ENCODE measurements around the gene ZDHHC22.
A peak's percentile ranks its signal among the peaks of the same experiment; 100 is the strongest.
"Not testable (repeated sequence)": the region's sequence is repeated elsewhere in the genome, so short reads cannot be mapped to it uniquely, and the experiment has no call there.

Gene ZDHHC22

GRCh38 chr14:77141214-77142004 lies at the start of gene ZDHHC22:
Gene ZDHHC22, minus strand, starts transcription at chr14:77141791. Its CDS starts 2,053 bp downstream, at chr14:77139738.
- peak; percentile 91 for DNase-seq (ENCODE audit: low spot score)

- peak; percentile 26 for DNase-seq (ENCODE audit: low spot score)
These were observed 49.4 kb upstream of the ZDHHC22 start for GRCh38 chr14:77190977-77191376.

- DNase-seq (ENCODE audit: low spot score), result no peak
These were observed 47.9 kb upstream of the ZDHHC22 start for GRCh38 chr14:77189479-77189878.

- DNase-seq (ENCODE audit: low spot score), result no peak
These were observed 46.0 kb upstream of the ZDHHC22 start for GRCh38 chr14:77187649-77188012.

GRCh38 chr14:77186911-77187648 lies 45.5 kb upstream of the ZDHHC22 start:
- DNase-seq (ENCODE audit: low spot score), result peak; percentile 68

GRCh38 chr14:77185093-77185465 lies 43.5 kb upstream of the ZDHHC22 start:
- DNase-seq (ENCODE audit: low spot score), result no peak

- no peak for DNase-seq (ENCODE audit: low spot score)
These were observed 43.0 kb upstream of the ZDHHC22 start for GRCh38 chr14:77184396-77185092.

- no peak for DNase-seq (ENCODE audit: low spot score)
These were observed 42.3 kb upstream of the ZDHHC22 start for GRCh38 chr14:77183896-77184295.

GRCh38 chr14:77181603-77182437 lies 40.2 kb upstream of the ZDHHC22 start, which contains the start of gene TMEM63C:
Gene TMEM63C, plus strand, starts transcription at chr14:77181798. Its CDS starts 37,016 bp downstream, at chr14:77218814.
- DNase-seq (ENCODE audit: low spot score), result peak; percentile 96

- no peak for DNase-seq (ENCODE audit: low spot score)
These were observed 39.4 kb upstream of the ZDHHC22 start for GRCh38 chr14:77180726-77181602.

GRCh38 chr14:77178656-77179055 lies 37.1 kb upstream of the ZDHHC22 start:
- no peak for DNase-seq (ENCODE audit: low spot score)

GRCh38 chr14:77177702-77178101 lies 36.1 kb upstream of the ZDHHC22 start:
- DNase-seq (ENCODE audit: low spot score), result no peak

- DNase-seq (ENCODE audit: low spot score), result no peak
These were observed 34.3 kb upstream of the ZDHHC22 start for GRCh38 chr14:77175843-77176242.

- DNase-seq (ENCODE audit: low spot score), result not testable (repeated sequence)
These were observed 32.5 kb upstream of the ZDHHC22 start for GRCh38 chr14:77173911-77174617.

GRCh38 chr14:77172916-77173315 lies 31.3 kb upstream of the ZDHHC22 start:
- DNase-seq (ENCODE audit: low spot score), result no peak

- DNase-seq (ENCODE audit: low spot score), result no peak
These were observed 28.5 kb upstream of the ZDHHC22 start for GRCh38 chr14:77170045-77170444.

GRCh38 chr14:77161011-77161410 lies 19.4 kb upstream of the ZDHHC22 start:
- DNase-seq (ENCODE audit: low spot score), result no peak

GRCh38 chr14:77158882-77159255 lies 17.3 kb upstream of the ZDHHC22 start:
- DNase-seq (ENCODE audit: low spot score), result no peak

- no peak for DNase-seq (ENCODE audit: low spot score)
These were observed 16.7 kb upstream of the ZDHHC22 start for GRCh38 chr14:77158175-77158881.

GRCh38 chr14:77157740-77158139 lies 16.1 kb upstream of the ZDHHC22 start:
- DNase-seq (ENCODE audit: low spot score), result no peak

Measured in D341Med (cell line).